ENCODE data around the gene ATXN1.
"Not testable (repeated sequence)": the region's sequence is repeated elsewhere in the genome, so short reads cannot be mapped to it uniquely, and the experiment has no call there.

The ATXN1 gene

DNA sequence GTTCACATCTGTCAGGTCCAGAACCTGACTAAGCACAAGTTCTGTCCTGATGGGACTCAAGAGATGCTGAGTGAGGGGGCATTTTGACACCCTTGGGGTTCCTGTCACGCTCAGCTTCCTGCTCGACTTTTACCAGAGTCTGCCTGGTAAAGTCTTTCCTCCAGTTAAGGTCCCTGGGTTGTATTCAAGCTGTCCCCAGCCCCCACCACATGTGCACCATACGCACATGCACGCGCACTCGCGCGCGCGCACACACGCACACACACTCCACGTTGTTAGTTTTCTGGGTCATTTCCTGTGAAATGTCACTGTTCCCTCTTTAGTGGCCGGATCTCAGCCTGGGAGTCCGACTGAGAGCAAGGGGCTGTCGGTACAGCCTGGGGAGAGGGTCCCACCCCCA, 356.8 kb downstream of the ATXN1 start:
- in situ Hi-C loops (cut with MboI; ENCODE audit: low sequenced_read_pairs): no loop called here

GRCh38 chr6:16403831-16404230, 357.4 kb downstream of the ATXN1 start:
- in situ Hi-C loops (cut with MboI; ENCODE audit: low sequenced_read_pairs): no loop called here

DNA sequence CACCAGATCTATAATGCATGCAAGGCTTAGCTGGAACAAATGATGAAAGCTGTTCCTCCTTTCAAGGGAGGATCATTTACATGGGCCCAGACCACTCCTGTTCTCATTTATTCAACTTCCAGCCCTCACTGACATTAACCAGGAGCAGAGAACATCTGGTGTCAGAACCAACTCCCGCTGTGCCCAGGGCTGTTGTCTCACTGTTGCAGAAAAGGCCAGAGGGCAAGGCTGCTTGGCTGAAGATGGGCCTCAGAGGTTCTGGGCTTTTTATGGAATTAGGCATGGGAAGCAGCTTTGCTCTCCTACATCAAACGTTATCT, 358.7 kb downstream of the ATXN1 start:
- in situ Hi-C loops (cut with MboI; ENCODE audit: low sequenced_read_pairs): no loop called here

- in situ Hi-C loops (cut with MboI; ENCODE audit: low sequenced_read_pairs): no loop called here
These were observed 361.0 kb downstream of the ATXN1 start for GRCh38 chr6:16400248-16400760.

DNA sequence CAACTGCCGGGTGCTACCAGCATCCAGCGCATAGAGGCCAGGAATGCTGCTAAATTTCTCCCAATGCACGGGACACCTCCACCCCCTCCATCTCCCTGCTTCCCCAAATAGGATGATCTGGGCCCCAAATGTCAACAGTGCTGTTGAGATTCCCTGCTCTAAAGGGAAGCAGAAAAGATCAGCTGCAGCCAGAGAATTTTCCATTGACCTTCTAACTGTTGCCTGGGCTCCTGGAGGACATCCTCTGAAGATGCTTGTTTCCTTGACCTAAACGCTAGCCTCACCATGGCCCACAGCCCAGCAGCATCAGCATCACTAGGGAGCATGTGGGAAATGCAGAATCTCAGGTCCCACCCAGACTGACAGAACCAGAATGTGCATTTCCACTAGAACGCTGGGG, 361.6 kb downstream of the ATXN1 start:
- in situ Hi-C loops (cut with MboI; ENCODE audit: low sequenced_read_pairs): no loop called here

DNA sequence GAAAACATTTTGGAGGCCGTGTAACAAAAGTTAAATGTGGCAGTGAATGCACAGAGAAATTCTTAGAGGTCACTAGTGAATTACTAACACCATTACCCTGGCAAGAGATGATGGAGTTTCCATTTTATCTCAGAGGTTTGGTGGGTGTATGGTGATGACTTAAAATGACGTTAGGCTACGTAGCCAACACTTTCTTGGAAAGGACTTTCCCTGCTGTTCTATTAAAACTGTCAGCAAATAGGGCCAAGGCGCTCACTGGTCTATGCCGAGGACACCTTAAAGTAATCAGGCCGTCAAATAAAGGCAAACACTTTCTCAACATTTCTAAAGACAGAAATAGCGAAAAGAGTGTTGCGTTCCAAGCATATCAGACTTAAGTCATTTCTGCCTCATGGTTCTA, 362.1 kb downstream of the ATXN1 start:
- in situ Hi-C loops (cut with MboI; ENCODE audit: low sequenced_read_pairs): no loop called here

- in situ Hi-C loops (cut with MboI; ENCODE audit: low sequenced_read_pairs): no loop called here
These were observed 362.7 kb downstream of the ATXN1 start for GRCh38 chr6:16398587-16398986.

GRCh38 chr6:16397623-16398022, 363.6 kb downstream of the ATXN1 start:
- in situ Hi-C loops (cut with MboI; ENCODE audit: low sequenced_read_pairs): no loop called here

DNA sequence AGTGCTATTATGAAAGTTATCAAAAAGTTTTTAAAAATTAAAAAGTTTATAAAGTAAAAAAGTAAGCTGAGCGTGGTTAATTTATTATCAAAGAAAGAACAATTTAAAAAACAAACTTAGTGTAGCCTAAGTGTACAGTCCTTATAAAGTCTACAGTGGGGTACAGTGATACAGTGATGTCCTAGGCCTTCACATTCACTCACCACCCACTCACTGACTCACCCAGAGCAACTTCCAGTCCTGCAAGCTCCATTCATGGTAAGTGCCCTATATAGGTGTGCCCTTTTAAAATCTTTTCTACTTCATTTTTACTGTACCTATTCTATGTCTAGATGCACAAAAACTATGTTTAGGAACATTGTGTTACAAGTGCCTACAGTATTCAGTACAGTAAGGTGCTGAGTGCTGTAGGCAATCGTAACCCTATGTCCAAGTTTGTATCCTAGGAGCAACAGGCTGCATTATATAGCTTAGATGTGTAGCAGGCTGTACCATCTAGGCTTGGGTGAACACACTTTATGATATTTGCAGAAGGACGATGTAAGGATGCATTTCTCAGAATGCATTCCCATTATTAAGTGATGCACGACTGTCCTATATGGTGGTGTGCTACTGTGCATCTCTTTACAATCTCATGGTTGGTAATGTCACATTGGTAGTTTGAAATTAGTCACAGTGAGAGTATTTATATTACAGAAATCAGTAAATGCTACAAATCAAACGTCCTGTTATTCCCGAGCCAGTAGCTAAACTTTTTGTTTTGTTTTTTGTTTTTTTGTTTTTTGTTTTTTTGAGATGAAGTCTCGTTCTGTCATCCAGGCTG, 364.6 kb downstream of the ATXN1 start:
- in situ Hi-C loops (cut with MboI; ENCODE audit: low sequenced_read_pairs): no loop called here

- in situ Hi-C loops (cut with MboI; ENCODE audit: low sequenced_read_pairs): no loop called here
These were observed 366.6 kb downstream of the ATXN1 start for GRCh38 chr6:16394632-16395031.

DNA sequence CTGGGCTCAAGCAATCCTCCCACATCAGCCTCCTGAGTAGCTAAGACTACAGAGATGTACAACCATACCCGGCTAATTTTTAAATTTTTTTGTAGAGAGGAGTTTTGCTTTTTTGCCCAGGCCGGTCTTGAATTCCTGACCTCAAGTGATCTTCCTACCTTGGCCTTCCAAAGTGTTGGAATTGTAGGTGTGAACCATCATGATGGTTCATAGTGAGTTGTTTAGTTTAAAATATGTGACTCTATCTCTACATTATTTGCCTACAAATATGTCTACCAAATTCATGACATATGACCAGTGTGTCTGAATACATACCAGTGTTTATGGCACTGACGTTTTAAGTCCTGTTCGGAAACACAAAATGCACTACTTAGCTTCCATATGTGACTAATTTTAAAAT, 367.9 kb downstream of the ATXN1 start:
- in situ Hi-C loops (cut with MboI; ENCODE audit: low sequenced_read_pairs): no loop called here

DNA sequence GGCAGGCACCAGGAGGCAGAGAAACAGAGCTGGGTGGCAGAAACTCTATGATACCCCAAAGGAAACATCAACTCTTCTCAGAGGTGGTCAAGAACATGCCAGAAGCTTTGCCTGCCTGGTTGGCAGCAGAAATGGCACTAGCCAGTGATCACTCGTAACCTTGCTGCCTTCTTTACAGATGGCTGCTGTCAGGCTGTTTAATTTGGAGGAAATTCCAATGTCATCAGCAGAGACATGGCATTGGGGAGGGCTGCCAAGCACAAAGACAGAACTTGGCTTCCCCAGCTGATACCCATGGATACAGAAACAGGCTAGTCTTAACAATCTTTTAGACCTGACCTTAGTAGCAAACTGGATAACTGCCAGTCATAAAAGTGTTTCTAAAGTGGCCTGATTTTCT, 369.2 kb downstream of the ATXN1 start:
- in situ Hi-C loops (cut with MboI; ENCODE audit: low sequenced_read_pairs): no loop called here

- in situ Hi-C loops (cut with MboI; ENCODE audit: low sequenced_read_pairs): no loop called here
These were observed 369.8 kb downstream of the ATXN1 start for GRCh38 chr6:16391451-16391912.

DNA sequence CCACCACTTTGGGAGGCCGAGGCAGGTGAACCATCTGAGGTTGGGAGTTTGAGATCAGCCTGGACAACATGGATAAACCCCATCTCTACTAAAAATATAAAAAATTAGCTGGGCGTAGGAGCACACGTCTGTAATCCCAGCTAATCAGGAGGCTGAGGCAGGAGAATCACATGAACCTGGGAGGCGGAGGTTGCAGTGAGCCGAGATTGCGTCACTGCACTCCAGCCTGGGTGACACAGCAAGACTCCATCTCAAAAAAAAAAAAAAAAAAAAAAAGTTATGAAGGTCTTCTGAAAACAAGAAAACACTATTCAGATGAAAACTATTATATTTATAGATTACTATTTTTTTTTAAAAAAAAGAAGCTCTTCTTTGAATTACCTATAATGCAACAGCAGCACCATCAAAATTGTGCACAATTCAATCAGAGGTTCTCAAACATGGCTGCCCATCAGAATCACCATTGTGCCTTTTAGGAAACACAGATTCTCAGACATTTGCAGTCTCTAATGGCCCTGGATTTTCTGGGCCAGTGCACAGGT, 370.3 kb downstream of the ATXN1 start:
- in situ Hi-C loops (cut with MboI; ENCODE audit: low sequenced_read_pairs): not testable (repeated sequence)

DNA sequence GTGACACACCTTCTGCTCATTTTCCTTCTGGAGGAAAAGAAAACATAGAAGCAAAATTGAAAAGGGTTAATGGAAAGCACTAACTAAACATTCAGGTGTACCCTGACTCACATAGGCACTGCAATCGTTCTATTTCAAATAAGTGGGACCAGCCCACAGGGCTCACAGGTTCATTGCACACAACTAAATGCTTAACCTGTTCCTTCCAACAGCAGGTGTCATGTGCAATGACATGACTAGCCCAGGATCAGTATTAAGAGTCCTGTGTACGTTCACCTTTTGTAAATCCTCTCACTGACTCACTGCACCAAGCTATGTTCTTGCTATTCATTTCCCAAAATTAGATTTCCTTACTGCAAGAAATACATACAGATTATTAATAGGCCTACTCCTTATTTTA, 371.6 kb downstream of the ATXN1 start:
- in situ Hi-C loops (cut with MboI; ENCODE audit: low sequenced_read_pairs): no loop called here

DNA sequence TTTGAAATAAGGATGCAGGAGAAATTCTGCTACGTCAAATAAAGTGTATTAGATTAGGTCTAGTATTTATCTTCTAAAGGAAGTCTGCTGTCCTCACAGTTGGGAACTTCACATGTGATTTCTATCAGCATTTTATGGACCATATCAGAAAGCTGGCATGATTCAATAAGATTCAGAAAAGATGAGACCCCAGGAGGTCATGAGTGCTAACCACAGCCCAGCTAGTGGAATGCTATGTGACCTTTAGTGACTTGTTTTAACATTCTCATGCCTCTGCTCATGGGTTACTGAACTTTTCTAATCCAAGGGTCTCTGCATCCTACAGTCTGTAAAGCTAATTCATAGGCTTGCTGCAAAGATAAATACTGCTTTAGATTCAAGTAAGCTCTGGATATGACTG, 372.8 kb downstream of the ATXN1 start:
- in situ Hi-C loops (cut with MboI; ENCODE audit: low sequenced_read_pairs): no loop called here

GRCh38 chr6:16386057-16386456, 375.2 kb downstream of the ATXN1 start:
- in situ Hi-C loops (cut with MboI; ENCODE audit: low sequenced_read_pairs): no loop called here

DNA sequence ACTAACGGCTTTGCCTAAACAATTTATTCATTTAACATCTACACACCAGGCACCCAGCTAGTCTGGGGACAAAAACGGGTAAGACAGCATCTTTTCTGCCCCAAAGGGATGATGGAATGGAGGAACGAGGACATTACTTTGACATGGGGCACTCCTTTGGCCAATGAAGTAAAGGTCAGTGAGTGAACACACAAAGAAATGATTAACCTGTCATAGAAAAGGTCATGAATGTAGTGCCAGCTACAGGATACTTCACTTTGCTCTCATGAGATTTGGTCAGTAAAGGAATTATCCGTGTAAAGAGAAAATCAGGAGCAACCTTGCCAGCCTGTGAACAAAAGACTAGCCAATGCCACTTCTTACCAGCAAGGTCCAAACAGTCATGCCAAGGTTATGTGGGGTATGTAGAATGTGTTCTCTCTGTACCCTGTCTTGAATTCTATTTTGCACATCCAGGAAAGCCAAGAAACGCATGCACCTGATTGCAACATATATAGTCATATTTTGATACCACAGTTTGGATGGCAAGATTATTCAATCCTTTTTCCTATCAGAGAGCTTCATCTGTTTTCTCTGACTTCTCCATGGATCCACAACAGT, 377.6 kb downstream of the ATXN1 start:
- in situ Hi-C loops (cut with MboI; ENCODE audit: low sequenced_read_pairs): no loop called here

GRCh38 chr6:16381968-16382367, 379.3 kb downstream of the ATXN1 start:
- in situ Hi-C loops (cut with MboI; ENCODE audit: low sequenced_read_pairs): not testable (repeated sequence)

- in situ Hi-C loops (cut with MboI; ENCODE audit: low sequenced_read_pairs): no loop called here
These were observed 380.9 kb downstream of the ATXN1 start for GRCh38 chr6:16380220-16380809.

DNA sequence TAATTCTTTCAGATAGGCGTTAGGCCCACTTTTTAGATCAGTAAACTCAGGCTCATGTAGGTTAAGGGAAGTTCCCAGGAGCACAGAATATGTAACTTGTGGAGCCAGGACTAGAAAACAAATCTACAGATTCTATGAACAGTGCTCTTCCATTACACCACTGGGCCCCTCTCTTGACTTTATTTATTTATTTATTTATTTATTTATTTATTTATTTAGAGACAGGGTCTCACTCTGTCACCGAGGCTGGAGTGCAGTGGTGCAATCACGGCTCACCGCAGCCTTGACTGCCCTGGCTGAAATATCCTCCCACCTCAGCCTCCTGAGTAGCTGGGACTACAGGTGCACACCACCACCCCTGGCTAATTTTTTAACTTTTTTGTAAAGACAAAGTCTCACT, 382.9 kb downstream of the ATXN1 start:
- in situ Hi-C loops (cut with MboI; ENCODE audit: low sequenced_read_pairs): not testable (repeated sequence)

DNA sequence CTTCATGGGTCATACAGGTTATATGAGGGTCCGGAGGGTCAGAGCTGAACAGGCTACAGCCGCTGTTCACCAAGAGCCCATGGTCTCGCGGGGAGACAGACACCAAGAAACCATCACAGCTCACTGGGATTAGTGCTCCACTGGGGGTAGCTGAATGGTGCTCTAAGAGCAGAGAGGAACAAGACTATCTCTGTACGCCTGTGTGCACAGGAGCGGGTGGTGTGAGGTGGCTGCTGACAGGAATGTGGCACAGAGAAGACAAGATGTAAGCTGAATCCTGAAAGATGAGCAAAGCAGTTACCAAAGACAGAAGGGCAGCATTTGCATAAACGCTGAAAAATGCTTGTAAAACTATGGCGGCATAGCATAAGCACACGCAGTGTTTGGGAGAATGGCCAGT, 383.8 kb downstream of the ATXN1 start:
- in situ Hi-C loops (cut with MboI; ENCODE audit: low sequenced_read_pairs): no loop called here
